ENCODE measurements around the gene TMEM131. TPM values are rescaled to one million over a fixed set of nuclear protein-coding genes. Genes with fewer than 3 reads are reported as not detected.
"Not testable (repeated sequence)": the region's sequence is repeated elsewhere in the genome, so short reads cannot be mapped to it uniquely, and the experiment has no call there.

The TMEM131 gene
- total and polyA plus RNA-seq, 2 of the 8 experiments (the other 6 are each of a cell fraction or from before 2014, with no cell fraction given): 9.7 to 22.9 TPM

DNA sequence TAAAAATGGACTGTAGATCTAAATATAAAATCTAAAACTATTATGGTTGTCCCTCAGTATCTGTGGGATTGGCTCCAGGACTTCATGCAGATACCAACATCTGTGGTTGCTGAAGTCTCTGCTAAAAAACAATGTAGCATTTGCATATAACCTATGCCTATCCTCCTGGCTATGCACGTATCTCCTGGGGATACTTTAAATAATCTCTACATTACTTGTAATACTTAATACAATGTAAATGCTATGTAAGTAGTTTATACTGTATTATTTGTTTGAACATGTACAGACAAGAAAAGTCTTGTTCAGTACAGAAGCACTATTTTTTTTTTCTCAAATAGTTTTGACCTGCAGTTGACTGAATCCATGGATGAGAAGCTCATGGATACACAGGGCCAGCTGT lies 147.4 kb downstream of the TMEM131 start (continued):
- TF ChIP-seq, protein P1, sequence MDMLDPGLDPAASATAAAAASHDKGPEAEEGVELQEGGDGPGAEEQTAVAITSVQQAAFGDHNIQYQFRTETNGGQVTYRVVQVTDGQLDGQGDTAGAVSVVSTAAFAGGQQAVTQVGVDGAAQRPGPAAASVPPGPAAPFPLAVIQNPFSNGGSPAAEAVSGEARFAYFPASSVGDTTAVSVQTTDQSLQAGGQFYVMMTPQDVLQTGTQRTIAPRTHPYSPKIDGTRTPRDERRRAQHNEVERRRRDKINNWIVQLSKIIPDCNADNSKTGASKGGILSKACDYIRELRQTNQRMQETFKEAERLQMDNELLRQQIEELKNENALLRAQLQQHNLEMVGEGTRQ (IDR thresholded peaks at IDR 0.05; ENCODE audit: low read length): no peak

DNA sequence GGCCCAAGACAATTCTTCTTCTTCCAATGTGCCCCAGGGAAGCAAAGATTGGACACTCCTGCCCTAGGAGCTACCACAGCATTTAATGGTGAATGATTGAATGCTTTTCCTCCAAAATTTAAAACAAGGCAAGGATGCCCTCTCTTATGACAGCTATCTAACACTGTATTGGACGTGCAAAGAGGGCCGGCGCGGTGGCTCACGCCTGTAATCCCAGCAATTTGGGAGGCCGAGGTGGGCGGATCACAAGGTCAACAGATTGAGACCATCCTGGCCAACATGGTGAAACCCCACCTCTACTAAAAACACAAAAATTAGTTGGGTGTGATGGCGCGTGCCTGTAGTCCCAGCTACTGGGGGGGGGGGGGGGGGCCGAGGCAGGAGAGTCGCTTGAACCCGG lies 149.0 kb downstream of the TMEM131 start:
- H2AK5ac ChIP-seq (ENCODE audit: low read depth, low read length); FAIRE-seq; CTCF ChIA-PET (ENCODE audit: partially characterized antibody); H2BK120ac ChIP-seq (replicated peaks; ENCODE audit: low read depth, low read length); H3K18ac ChIP-seq (ENCODE audit: extremely low read depth, low read length); H4K20me1 ChIP-seq (replicated peaks in 1 of 2; ENCODE audit: control insufficient read depth in 1 of 2, insufficient read depth in 2 of 2, low read length in 2 of 2); H3K36me3 ChIP-seq (ENCODE audit: control insufficient read depth in 2 of 4, insufficient read depth in 4 of 4, low read length in 3 of 4); H3K4me2 ChIP-seq (ENCODE audit: insufficient read depth in 1 of 2, low read depth in 2 of 2, low read length in 2 of 2); H3K27me3 ChIP-seq (replicated peaks in 1 of 4; ENCODE audit: control insufficient read depth in 3 of 4, extremely low read depth in 1 of 4, insufficient read depth in 3 of 4, low read length in 3 of 4); H4K8ac ChIP-seq (ENCODE audit: extremely low read depth, insufficient read depth, low read length); H3K27ac ChIP-seq (ENCODE audit: low read depth, low read length); H3K14ac ChIP-seq (ENCODE audit: insufficient read length); H2AFZ ChIP-seq (ENCODE audit: low read length); H4K91ac ChIP-seq (replicated peaks; ENCODE audit: insufficient read length, low read length); H2BK20ac ChIP-seq (ENCODE audit: low read length); H3K4ac ChIP-seq (replicated peaks; ENCODE audit: insufficient read length, low read depth, low read length); H3K4me1 ChIP-seq (replicated peaks in 1 of 4; ENCODE audit: control insufficient read depth in 3 of 4, insufficient read depth in 4 of 4, low read length in 3 of 4); DNase-seq (ENCODE audit: low read depth in 1 of 2, low spot score in 2 of 2); H2BK15ac ChIP-seq (ENCODE audit: low read length); H3K56ac ChIP-seq (replicated peaks; ENCODE audit: insufficient read length, low read depth, low read length); H3K9ac ChIP-seq (replicated peaks in 1 of 4; ENCODE audit: extremely low read depth in 1 of 4, low read depth in 3 of 4, low read length in 3 of 4); H3K23ac ChIP-seq (ENCODE audit: insufficient read length); H3K9me3 ChIP-seq (ENCODE audit: insufficient read depth in 2 of 2, low read depth in 1 of 2, low read length in 1 of 2); H2BK12ac ChIP-seq (ENCODE audit: low read depth, low read length); H3K23me2 ChIP-seq (ENCODE audit: low read depth, low read length); H3K79me1 ChIP-seq (ENCODE audit: low read depth, low read length); H3K4me3 ChIP-seq (ENCODE audit: extremely low read depth in 1 of 4, insufficient read depth in 2 of 4, low read depth in 3 of 4, low read length in 4 of 4); H2BK5ac ChIP-seq (ENCODE audit: low read depth, low read length); H4K5ac ChIP-seq (ENCODE audit: insufficient read length, low read depth, low read length); POLR2A ChIA-PET (ENCODE audit: partially characterized antibody); H3K79me2 ChIP-seq (ENCODE audit: control insufficient read depth in 1 of 2, insufficient read depth in 2 of 2, low read length in 2 of 2): not testable (repeated sequence)
- WGBS, 2 experiments (ENCODE audit: extremely low coverage in 1 of 2, insufficient coverage in 1 of 2, insufficient read length in 1 of 2, insufficient replicate concordance in 2 of 2, low coverage in 1 of 2, low lambda C conversion rate in 2 of 2, missing lambda C conversion rate in 1 of 2): 88% methylated on average over 8 of the region's 12 CpGs; no CpG with 5 or more reads in 1 of the 2 experiments

Measured in H1 (cell line).